K562 (cell line): Measurements from ENCODE around the gene SCYL1. TPM values are rescaled to one million over a fixed set of nuclear protein-coding genes. Genes with fewer than 3 reads are reported as not detected.

Experiments
- BHLHE40 ChIP-seq: IDR thresholded peaks from 2 replicates; pipeline ENCODE4 v1.6.1; 2011; ENCODE audit warnings: low read length, improper control_type of control experiment
- HMG20B ChIP-seq: fragments of 250-450 bp; sonication (Bioruptor Pico); IDR thresholded peaks from 2 replicates; pipeline ENCODE4 v1.5.0; 2021; ENCODE audit warnings: mild to moderate bottlenecking
- HMGN3 ChIP-seq: IDR thresholded peaks from 2 replicates; pipeline ENCODE4 v1.6.1; 2011; ENCODE audit warnings: borderline replicate concordance, low read depth, mild to moderate bottlenecking, mixed read lengths, low read length; ENCODE audit not compliant: insufficient read length; ENCODE audit errors: extremely low read depth
- NFRKB ChIP-seq: fragments of 450-650 bp; IDR thresholded peaks from 2 replicates; pipeline ENCODE4 v1.6.1; 2016; ENCODE audit warnings: low read depth
- NR1H2 ChIP-seq: sonication (generic); formaldehyde crosslinking; IDR thresholded peaks from 2 replicates; pipeline ENCODE4 v1.4.0; 2020; ENCODE audit warnings: mild to moderate bottlenecking, missing genetic modification reagents
- SAP30 ChIP-seq: fragments of 200-600 bp; sonication (generic); IDR thresholded peaks from 2 replicates; pipeline ENCODE4 v1.6.1; 2012; ENCODE audit warnings: borderline replicate concordance, low read depth, mild to moderate bottlenecking, moderate library complexity, low read length, control low read depth, inconsistent platforms; ENCODE audit not compliant: insufficient read depth, poor library complexity, severe bottlenecking
- UBTF ChIP-seq, 2 experiments: IDR thresholded peaks; 2 replicates each; pipeline ENCODE4 v1.6.1; 2012; ENCODE audit warnings: improper control_type of control experiment in 2 of 2, low read depth in 2 of 2, low read length in 2 of 2, borderline replicate concordance in 1 of 2
- ZNF175 ChIP-seq: fragments of 200-800 bp; sonication (Bioruptor generic); IDR thresholded peaks from 2 replicates; pipeline ENCODE4 v1.6.1; 2016; ENCODE audit warnings: low read depth, mild to moderate bottlenecking, missing genetic modification characterization, missing compliant biosample characterization
- polyA plus RNA-seq, 8 experiments: library from polyadenylated mRNA; depleted of rRNA in 4 of 8; stranded (reverse) in 5 of 8; unstranded in 3 of 8; fragments of >200 nt; fragmentation: Nextera tagmentation in 2 of 8; fragmentation: Illumina TruSeq in 1 of 8; extraction: Ambion mirVana in 2 of 8; extraction: Trizol in 1 of 8; gene quantifications; 2 replicates each; pipeline versions ENCODE4 v1.2.1 to v1.2.3, GENCODE V29; 2011 to 2014; ENCODE audit warnings: inconsistent platforms in 1 of 8, missing spikeins in 1 of 8
- total RNA-seq, 7 experiments: library from RNA; depleted of rRNA in 6 of 7; stranded (reverse); fragments of >200 nt in 6 of 7; fragmentation: Illumina TruSeq in 2 of 7; extraction: Trizol in 2 of 7; gene quantifications; 2 replicates each; pipeline versions ENCODE4 v1.2.1 to v1.2.3, GENCODE V29; 2011 to 2021; ENCODE audit warnings: low replicate concordance in 1 of 7
- TF ChIP-seq, protein P1 (sequence below): fragments of 250-450 bp; sonication (Bioruptor Pico); IDR thresholded peaks from 2 replicates; pipeline ENCODE4 v1.8.0; 2021; ENCODE audit warnings: borderline replicate concordance, mild to moderate bottlenecking, moderate library complexity; ENCODE audit not compliant: poor library complexity, severe bottlenecking
- TF ChIP-seq, protein P2 (sequence below): fragments of 250-450 bp; sonication (Bioruptor Pico); IDR thresholded peaks from 2 replicates; pipeline ENCODE4 v1.4.0; 2020
- TF ChIP-seq, protein P3 (sequence below): fragments of 450-650 bp; IDR thresholded peaks from 2 replicates; pipeline ENCODE4 v1.6.1; 2017; ENCODE audit warnings: antibody characterized with exemption, mild to moderate bottlenecking

The SCYL1 gene
- total and polyA plus RNA-seq, 9 of the 15 experiments (the other 6 are each of a cell fraction or from before 2014, with no cell fraction given) = 1.9 to 145 (median 57.6) TPM

DNA sequence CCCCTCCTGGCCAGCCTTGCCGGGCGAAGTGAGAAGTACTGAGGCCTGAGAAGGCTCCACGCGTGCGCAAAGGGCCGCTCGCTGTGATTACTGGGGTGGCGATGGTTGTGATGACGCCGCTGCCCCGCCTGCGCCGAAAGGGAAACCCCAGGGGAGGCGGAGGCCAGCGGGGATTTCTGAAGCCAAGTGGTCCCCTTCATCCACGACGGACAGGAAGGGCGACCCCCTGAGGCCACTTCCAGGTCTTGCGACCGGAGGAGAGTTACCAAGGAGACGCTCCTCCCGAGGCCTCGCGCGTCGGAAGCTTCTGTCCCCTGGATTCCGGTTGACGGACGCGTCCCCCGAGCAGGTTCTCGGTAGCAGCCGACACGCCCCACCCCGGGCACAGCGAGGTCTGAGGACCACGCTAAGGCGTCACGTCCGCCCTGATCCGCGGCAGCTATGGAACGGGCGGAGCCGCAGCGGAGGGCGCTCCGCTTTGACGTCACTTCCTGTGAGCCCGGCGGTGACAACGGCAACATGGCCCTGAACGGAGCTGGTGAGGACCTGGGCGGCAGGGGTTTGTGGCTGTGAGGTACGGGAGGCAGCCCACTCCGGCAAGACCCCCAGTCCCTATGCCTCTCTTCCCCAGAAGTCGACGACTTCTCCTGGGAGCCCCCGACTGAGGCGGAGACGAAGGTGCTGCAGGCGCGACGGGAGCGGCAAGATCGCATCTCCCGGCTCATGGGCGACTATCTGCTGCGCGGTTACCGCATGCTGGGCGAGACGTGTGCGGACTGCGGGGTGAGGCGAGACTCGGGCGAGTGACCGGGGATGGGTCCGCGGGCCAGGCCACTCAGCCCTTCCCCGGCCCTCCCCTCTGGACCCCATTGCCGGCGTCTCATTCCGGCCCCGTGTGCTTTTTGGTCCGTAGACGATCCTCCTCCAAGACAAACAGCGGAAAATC, 45.4 kb downstream of the SCYL1 start, which contains the start of gene ZNRD2 (continued):
- TF ChIP-seq, protein P1, sequence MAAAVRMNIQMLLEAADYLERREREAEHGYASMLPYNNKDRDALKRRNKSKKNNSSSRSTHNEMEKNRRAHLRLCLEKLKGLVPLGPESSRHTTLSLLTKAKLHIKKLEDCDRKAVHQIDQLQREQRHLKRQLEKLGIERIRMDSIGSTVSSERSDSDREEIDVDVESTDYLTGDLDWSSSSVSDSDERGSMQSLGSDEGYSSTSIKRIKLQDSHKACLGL = no peak
- TF ChIP-seq, protein P2, sequence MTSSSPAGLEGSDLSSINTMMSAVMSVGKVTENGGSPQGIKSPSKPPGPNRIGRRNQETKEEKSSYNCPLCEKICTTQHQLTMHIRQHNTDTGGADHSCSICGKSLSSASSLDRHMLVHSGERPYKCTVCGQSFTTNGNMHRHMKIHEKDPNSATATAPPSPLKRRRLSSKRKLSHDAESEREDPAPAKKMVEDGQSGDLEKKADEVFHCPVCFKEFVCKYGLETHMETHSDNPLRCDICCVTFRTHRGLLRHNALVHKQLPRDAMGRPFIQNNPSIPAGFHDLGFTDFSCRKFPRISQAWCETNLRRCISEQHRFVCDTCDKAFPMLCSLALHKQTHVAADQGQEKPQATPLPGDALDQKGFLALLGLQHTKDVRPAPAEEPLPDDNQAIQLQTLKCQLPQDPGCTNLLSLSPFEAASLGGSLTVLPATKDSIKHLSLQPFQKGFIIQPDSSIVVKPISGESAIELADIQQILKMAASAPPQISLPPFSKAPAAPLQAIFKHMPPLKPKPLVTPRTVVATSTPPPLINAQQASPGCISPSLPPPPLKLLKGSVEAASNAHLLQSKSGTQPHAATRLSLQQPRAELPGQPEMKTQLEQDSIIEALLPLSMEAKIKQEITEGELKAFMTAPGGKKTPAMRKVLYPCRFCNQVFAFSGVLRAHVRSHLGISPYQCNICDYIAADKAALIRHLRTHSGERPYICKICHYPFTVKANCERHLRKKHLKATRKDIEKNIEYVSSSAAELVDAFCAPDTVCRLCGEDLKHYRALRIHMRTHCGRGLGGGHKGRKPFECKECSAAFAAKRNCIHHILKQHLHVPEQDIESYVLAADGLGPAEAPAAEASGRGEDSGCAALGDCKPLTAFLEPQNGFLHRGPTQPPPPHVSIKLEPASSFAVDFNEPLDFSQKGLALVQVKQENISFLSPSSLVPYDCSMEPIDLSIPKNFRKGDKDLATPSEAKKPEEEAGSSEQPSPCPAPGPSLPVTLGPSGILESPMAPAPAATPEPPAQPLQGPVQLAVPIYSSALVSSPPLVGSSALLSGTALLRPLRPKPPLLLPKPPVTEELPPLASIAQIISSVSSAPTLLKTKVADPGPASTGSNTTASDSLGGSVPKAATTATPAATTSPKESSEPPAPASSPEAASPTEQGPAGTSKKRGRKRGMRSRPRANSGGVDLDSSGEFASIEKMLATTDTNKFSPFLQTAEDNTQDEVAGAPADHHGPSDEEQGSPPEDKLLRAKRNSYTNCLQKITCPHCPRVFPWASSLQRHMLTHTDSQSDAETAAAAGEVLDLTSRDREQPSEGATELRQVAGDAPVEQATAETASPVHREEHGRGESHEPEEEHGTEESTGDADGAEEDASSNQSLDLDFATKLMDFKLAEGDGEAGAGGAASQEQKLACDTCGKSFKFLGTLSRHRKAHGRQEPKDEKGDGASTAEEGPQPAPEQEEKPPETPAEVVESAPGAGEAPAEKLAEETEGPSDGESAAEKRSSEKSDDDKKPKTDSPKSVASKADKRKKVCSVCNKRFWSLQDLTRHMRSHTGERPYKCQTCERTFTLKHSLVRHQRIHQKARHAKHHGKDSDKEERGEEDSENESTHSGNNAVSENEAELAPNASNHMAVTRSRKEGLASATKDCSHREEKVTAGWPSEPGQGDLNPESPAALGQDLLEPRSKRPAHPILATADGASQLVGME = peak; percentile 73; the same call in 1 of the 2 replicates
- TF ChIP-seq HMGN3 (peak; percentile 92), UBTF (IDR thresholded peaks at IDR 0.05; ENCODE audit: borderline replicate concordance in 1 of 2, low read depth in 2 of 2, low read length in 2 of 2) (peak in 1 of 2 experiments; percentile 84; a peak in 2 of 4 replicates), NR1H2 (CRISPR knock-in tag) (no peak), ZNF175 (CRISPR knock-in tag) (no peak), HMG20B (no peak), SAP30 (peak; percentile 79), BHLHE40 (peak; percentile 34; the same call in 1 of the 2 replicates), NFRKB (peak; percentile 28; the same call in 1 of the 2 replicates)
- TF ChIP-seq, protein P3, sequence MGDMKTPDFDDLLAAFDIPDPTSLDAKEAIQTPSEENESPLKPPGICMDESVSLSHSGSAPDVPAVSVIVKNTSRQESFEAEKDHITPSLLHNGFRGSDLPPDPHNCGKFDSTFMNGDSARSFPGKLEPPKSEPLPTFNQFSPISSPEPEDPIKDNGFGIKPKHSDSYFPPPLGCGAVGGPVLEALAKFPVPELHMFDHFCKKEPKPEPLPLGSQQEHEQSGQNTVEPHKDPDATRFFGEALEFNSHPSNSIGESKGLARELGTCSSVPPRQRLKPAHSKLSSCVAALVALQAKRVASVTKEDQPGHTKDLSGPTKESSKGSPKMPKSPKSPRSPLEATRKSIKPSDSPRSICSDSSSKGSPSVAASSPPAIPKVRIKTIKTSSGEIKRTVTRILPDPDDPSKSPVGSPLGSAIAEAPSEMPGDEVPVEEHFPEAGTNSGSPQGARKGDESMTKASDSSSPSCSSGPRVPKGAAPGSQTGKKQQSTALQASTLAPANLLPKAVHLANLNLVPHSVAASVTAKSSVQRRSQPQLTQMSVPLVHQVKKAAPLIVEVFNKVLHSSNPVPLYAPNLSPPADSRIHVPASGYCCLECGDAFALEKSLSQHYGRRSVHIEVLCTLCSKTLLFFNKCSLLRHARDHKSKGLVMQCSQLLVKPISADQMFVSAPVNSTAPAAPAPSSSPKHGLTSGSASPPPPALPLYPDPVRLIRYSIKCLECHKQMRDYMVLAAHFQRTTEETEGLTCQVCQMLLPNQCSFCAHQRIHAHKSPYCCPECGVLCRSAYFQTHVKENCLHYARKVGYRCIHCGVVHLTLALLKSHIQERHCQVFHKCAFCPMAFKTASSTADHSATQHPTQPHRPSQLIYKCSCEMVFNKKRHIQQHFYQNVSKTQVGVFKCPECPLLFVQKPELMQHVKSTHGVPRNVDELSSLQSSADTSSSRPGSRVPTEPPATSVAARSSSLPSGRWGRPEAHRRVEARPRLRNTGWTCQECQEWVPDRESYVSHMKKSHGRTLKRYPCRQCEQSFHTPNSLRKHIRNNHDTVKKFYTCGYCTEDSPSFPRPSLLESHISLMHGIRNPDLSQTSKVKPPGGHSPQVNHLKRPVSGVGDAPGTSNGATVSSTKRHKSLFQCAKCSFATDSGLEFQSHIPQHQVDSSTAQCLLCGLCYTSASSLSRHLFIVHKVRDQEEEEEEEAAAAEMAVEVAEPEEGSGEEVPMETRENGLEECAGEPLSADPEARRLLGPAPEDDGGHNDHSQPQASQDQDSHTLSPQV = no peak
